HEK293 (cell line): Measurements from ENCODE around the gene ZNF726.

Source experiments
- CTCF ChIA-PET: fragments of 350-600 bp; formaldehyde crosslinking; extraction: SDS; loops from one replicate; lab custom pipeline; 2021; ENCODE audit warnings: antibody characterized with exemption; lab: Yijun Ruan, JAX
- POLR2A ChIA-PET: fragments of 300-600 bp; formaldehyde crosslinking; extraction: SDS; loops from one replicate; lab custom pipeline; 2020; ENCODE audit warnings: antibody characterized with exemption, inconsistent platforms; lab: Yijun Ruan, JAX
- H3K27ac ChIP-seq: fragments of 200-500 bp; sonication (Bioruptor generic); 2 replicates; pipeline ENCODE4 v1.5.1; 2014; ENCODE audit warnings: low read depth, low read length, control low read depth, inconsistent platforms; ENCODE audit errors: extremely low read depth
- H3K36me3 ChIP-seq, 2 experiments: fragments of 200-500 bp in 1 of 2; sonication (Bioruptor generic) in 1 of 2; 1 replicate in 1 of 2; 2 replicates in 1 of 2; pipeline ENCODE4 v1.5.1; 2014 to 2017; ENCODE audit warnings: inconsistent platforms in 2 of 2, low read length in 2 of 2; ENCODE audit not compliant: control insufficient read depth in 2 of 2, insufficient read depth in 1 of 2
- H3K4me1 ChIP-seq: fragments of 200-500 bp; sonication (Bioruptor generic); 2 replicates; pipeline ENCODE4 v1.5.1; 2014; ENCODE audit warnings: mild to moderate bottlenecking, low read length, inconsistent platforms; ENCODE audit not compliant: control insufficient read depth, insufficient read depth
- H3K4me3 ChIP-seq: 2 replicates; pipeline ENCODE4 v1.5.1; 2011; ENCODE audit warnings: low read depth, mild to moderate bottlenecking, control low read depth, low read length, moderate library complexity
- H3K9me3 ChIP-seq: fragments of 200-500 bp; sonication (Bioruptor generic); 2 replicates; pipeline ENCODE4 v1.5.1; 2014; ENCODE audit warnings: low read depth, low read length, inconsistent platforms; ENCODE audit not compliant: control insufficient read depth, insufficient read depth
- EGR2 ChIP-seq: fragments of 450-650 bp; formaldehyde crosslinking; IDR thresholded peaks from 2 replicates; pipeline ENCODE4 v1.5.1; 2016; ENCODE audit warnings: low read depth, missing biosample characterization, missing genetic modification characterization
- FEZF1 ChIP-seq: fragments of 450-650 bp; formaldehyde crosslinking; IDR thresholded peaks from 2 replicates; pipeline ENCODE4 v1.5.1; 2016; ENCODE audit warnings: missing biosample characterization, missing genetic modification characterization
- GFI1B ChIP-seq: fragments of 450-650 bp; formaldehyde crosslinking; IDR thresholded peaks from 2 replicates; pipeline ENCODE4 v1.5.1; 2016; ENCODE audit warnings: missing biosample characterization, missing genetic modification characterization
- HOXD13 ChIP-seq: sonication (generic); formaldehyde crosslinking; IDR thresholded peaks from 2 replicates; pipeline ENCODE4 v1.8.0; 2022; ENCODE audit warnings: missing genetic modification reagents, borderline replicate concordance
- KLF1 ChIP-seq: fragments of 450-650 bp; formaldehyde crosslinking; IDR thresholded peaks from 2 replicates; pipeline ENCODE4 v1.5.1; 2016; ENCODE audit warnings: missing biosample characterization, missing genetic modification characterization
- MEIS1 ChIP-seq: sonication (generic); formaldehyde crosslinking; IDR thresholded peaks from 2 replicates; pipeline ENCODE4 v1.8.1; 2022; ENCODE audit warnings: missing genetic modification reagents, mild to moderate bottlenecking, borderline replicate concordance
- PRDM6 ChIP-seq: fragments of 450-650 bp; formaldehyde crosslinking; IDR thresholded peaks from 2 replicates; pipeline ENCODE4 v1.5.1; 2017; ENCODE audit warnings: missing biosample characterization, missing genetic modification characterization
- SALL2 ChIP-seq: fragments of 450-650 bp; formaldehyde crosslinking; IDR thresholded peaks from 2 replicates; pipeline ENCODE4 v1.5.0; 2017; ENCODE audit warnings: missing biosample characterization, mild to moderate bottlenecking, missing genetic modification characterization, borderline replicate concordance
- TCF7L2 ChIP-seq: IDR thresholded peaks from 2 replicates; pipeline ENCODE4 v1.6.1; 2011; ENCODE audit warnings: low read depth, mild to moderate bottlenecking, inconsistent platforms, low read length, moderate library complexity, borderline replicate concordance
- YY2 ChIP-seq: fragments of 450-650 bp; formaldehyde crosslinking; IDR thresholded peaks from 2 replicates; pipeline ENCODE4 v1.5.1; 2016; ENCODE audit warnings: missing biosample characterization, missing genetic modification characterization
- ZBTB6 ChIP-seq: fragments of 450-650 bp; formaldehyde crosslinking; IDR thresholded peaks from 2 replicates; pipeline ENCODE4 v1.5.1; 2017; ENCODE audit warnings: missing biosample characterization, missing genetic modification characterization
- ZEB2 ChIP-seq: fragments of 450-650 bp; formaldehyde crosslinking; IDR thresholded peaks from 2 replicates; pipeline ENCODE4 v1.5.1; 2016; ENCODE audit warnings: missing biosample characterization, missing genetic modification characterization
- ZFP3 ChIP-seq: fragments of 450-650 bp; formaldehyde crosslinking; IDR thresholded peaks from 2 replicates; pipeline ENCODE4 v1.5.1; 2016; ENCODE audit warnings: low read depth, missing biosample characterization, missing genetic modification characterization
- ZFP69B ChIP-seq: fragments of 450-650 bp; formaldehyde crosslinking; IDR thresholded peaks from 2 replicates; pipeline ENCODE4 v1.5.1; 2016; ENCODE audit warnings: missing biosample characterization, missing genetic modification characterization
- ZNF37A ChIP-seq: fragments of 450-650 bp; IDR thresholded peaks from 2 replicates; pipeline ENCODE4 v1.5.1; 2018; ENCODE audit warnings: missing biosample characterization, missing genetic modification characterization
- ZNF513 ChIP-seq: fragments of 450-650 bp; IDR thresholded peaks from 2 replicates; pipeline ENCODE4 v1.5.1; 2018; ENCODE audit warnings: missing biosample characterization, missing genetic modification characterization
- ZNF561 ChIP-seq: fragments of 450-650 bp; IDR thresholded peaks from 2 replicates; pipeline ENCODE4 v1.5.1; 2018; ENCODE audit warnings: missing biosample characterization, missing genetic modification characterization, borderline replicate concordance
- ZNF585B ChIP-seq: fragments of 450-650 bp; formaldehyde crosslinking; IDR thresholded peaks from 2 replicates; pipeline ENCODE4 v1.5.1; 2016; ENCODE audit warnings: missing biosample characterization, missing genetic modification characterization
- ZNF600 ChIP-seq: fragments of 450-650 bp; formaldehyde crosslinking; IDR thresholded peaks from 2 replicates; pipeline ENCODE4 v1.5.1; 2016; ENCODE audit warnings: missing biosample characterization, missing genetic modification characterization
- ZNF621 ChIP-seq: fragments of 450-650 bp; formaldehyde crosslinking; IDR thresholded peaks from 2 replicates; pipeline ENCODE4 v1.5.1; 2017; ENCODE audit warnings: missing biosample characterization, missing genetic modification characterization
- ZNF623 ChIP-seq: fragments of 450-650 bp; formaldehyde crosslinking; IDR thresholded peaks from 2 replicates; pipeline ENCODE4 v1.5.1; 2016; ENCODE audit warnings: missing biosample characterization, missing genetic modification characterization
- ZNF660 ChIP-seq: fragments of 450-650 bp; IDR thresholded peaks from 2 replicates; pipeline ENCODE4 v1.5.1; 2018; ENCODE audit warnings: missing biosample characterization, mild to moderate bottlenecking, missing genetic modification characterization
- ZNF664 ChIP-seq: fragments of 450-650 bp; formaldehyde crosslinking; IDR thresholded peaks from 2 replicates; pipeline ENCODE4 v1.5.1; 2016; ENCODE audit warnings: missing biosample characterization, missing genetic modification characterization
- ZNF670 ChIP-seq: fragments of 450-650 bp; formaldehyde crosslinking; IDR thresholded peaks from 2 replicates; pipeline ENCODE4 v1.5.1; 2016; ENCODE audit warnings: missing biosample characterization, missing genetic modification characterization, low read depth
- ZNF776 ChIP-seq: fragments of 450-650 bp; formaldehyde crosslinking; IDR thresholded peaks from 2 replicates; pipeline ENCODE4 v1.5.0; 2017; ENCODE audit warnings: missing biosample characterization, missing genetic modification characterization, borderline replicate concordance
- TF ChIP-seq, protein P1 (sequence below): fragments of 450-650 bp; formaldehyde crosslinking; IDR thresholded peaks from 2 replicates; pipeline ENCODE4 v1.5.1; 2017; ENCODE audit warnings: missing biosample characterization, missing genetic modification characterization
- TF ChIP-seq, protein P2 (sequence below): fragments of 450-650 bp; formaldehyde crosslinking; IDR thresholded peaks from 2 replicates; pipeline ENCODE4 v1.5.1; 2016; ENCODE audit warnings: missing biosample characterization, missing genetic modification characterization

Gene ZNF726

GRCh38 chr19:23867895-23868294, 46.8 kb upstream of the ZNF726 start (continued):
- TF ChIP-seq, protein P1, sequence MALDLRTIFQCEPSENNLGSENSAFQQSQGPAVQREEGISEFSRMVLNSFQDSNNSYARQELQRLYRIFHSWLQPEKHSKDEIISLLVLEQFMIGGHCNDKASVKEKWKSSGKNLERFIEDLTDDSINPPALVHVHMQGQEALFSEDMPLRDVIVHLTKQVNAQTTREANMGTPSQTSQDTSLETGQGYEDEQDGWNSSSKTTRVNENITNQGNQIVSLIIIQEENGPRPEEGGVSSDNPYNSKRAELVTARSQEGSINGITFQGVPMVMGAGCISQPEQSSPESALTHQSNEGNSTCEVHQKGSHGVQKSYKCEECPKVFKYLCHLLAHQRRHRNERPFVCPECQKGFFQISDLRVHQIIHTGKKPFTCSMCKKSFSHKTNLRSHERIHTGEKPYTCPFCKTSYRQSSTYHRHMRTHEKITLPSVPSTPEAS (tag by site-specific recombination), result no peak
- TF ChIP-seq, protein P2, sequence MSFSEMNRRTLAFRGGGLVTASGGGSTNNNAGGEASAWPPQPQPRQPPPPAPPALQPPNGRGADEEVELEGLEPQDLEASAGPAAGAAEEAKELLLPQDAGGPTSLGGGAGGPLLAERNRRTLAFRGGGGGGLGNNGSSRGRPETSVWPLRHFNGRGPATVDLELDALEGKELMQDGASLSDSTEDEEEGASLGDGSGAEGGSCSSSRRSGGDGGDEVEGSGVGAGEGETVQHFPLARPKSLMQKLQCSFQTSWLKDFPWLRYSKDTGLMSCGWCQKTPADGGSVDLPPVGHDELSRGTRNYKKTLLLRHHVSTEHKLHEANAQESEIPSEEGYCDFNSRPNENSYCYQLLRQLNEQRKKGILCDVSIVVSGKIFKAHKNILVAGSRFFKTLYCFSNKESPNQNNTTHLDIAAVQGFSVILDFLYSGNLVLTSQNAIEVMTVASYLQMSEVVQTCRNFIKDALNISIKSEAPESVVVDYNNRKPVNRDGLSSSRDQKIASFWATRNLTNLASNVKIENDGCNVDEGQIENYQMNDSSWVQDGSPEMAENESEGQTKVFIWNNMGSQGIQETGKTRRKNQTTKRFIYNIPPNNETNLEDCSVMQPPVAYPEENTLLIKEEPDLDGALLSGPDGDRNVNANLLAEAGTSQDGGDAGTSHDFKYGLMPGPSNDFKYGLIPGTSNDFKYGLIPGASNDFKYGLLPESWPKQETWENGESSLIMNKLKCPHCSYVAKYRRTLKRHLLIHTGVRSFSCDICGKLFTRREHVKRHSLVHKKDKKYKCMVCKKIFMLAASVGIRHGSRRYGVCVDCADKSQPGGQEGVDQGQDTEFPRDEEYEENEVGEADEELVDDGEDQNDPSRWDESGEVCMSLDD, result no peak
- TF ChIP-seq ZNF660, result no peak

GRCh38 chr19:23868630-23869029, 46.1 kb upstream of the ZNF726 start:
- H3K4me1 ChIP-seq, result no peaks in the 10 kb centered on the region
- TF ChIP-seq HOXD13 (CRISPR knock-in tag) (no peak), ZNF561 (tag by site-specific recombination) (no peak), YY2 (no peak), ZNF776 (tag by site-specific recombination) (no peak), ZBTB6 (tag by site-specific recombination) (no peak), EGR2 (tag by site-specific recombination) (no peak), ZFP3 (tag by site-specific recombination) (no peak), KLF1 (tag by site-specific recombination) (no peak), ZEB2 (tag by site-specific recombination) (no peak), ZNF37A (no peak), TCF7L2 (no peak)
- ChIA-PET POLR2A (no interaction called here), CTCF (no interaction called here)
- no peaks in the 10 kb centered on the region for H3K36me3 ChIP-seq
- H3K9me3 ChIP-seq, result no peaks in the 10 kb centered on the region
- H3K4me3 ChIP-seq, result no peak overlapping the region
- no peak overlapping the region for H3K27ac ChIP-seq

DNA sequence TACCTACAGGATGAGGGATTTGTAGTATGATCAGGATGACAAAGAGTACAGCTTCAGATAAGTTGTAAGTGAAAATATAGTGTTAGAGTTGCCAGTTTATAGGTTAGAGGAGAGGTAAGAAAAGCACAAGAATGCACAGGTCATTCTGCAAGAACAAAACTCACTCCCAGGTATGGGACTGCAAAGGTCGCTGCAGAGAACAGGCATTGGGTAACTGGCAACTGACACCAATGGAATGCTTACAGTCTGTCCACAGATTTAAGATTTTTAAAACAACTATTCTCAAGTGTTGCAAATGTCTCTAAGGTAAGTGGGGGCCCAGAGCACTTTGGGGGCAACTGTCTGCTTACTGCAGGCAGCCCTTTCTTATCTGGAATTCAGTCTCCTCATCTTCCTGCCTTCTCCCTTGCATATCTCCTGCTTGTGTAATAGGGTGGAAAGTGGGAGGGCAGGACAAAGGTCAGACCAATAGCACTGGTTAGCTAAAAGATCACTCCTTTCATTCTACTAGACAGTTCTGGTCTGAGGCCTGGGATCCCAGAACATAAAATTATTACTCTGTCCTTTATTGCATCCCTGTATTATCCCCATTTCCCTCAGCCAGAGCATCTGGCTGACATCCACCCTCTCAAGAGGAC, 42.3 kb upstream of the ZNF726 start:
- no peaks in the 10 kb centered on the region for H3K4me1 ChIP-seq
- TF ChIP-seq SALL2 (tag by site-specific recombination) (no peak), FEZF1 (no peak), ZNF585B (tag by site-specific recombination) (no peak), ZNF623 (tag by site-specific recombination) (no peak), ZNF621 (tag by site-specific recombination) (no peak), ZEB2 (tag by site-specific recombination) (no peak), ZFP69B (no peak), MEIS1 (CRISPR knock-in tag) (no peak), PRDM6 (tag by site-specific recombination) (no peak), ZNF600 (tag by site-specific recombination) (no peak), KLF1 (tag by site-specific recombination) (no peak), ZNF670 (tag by site-specific recombination) (no peak), GFI1B (tag by site-specific recombination) (no peak), ZNF513 (tag by site-specific recombination) (no peak), ZNF664 (tag by site-specific recombination) (no peak)

More for the DNA sequence above, 42.3 kb upstream of the ZNF726 start:
- Histone ChIP-seq H3K4me3 (no peak overlapping the region), H3K9me3 (no peaks in the 10 kb centered on the region), H3K36me3 (no peaks in the 10 kb centered on the region), H3K27ac (no peak overlapping the region)
- CTCF ChIA-PET, result interaction anchor here (0.6 kb wide), 1 partner anchor 11 kb away, joined by 3 read pairs; no protein-coding TSS in a partner anchor
- POLR2A ChIA-PET, result no interaction called here
